Jurkat, Clone E6-1 (cell line): ENCODE measurements around the gene ST6GAL1.
"Not testable (repeated sequence)": the region's sequence is repeated elsewhere in the genome, so short reads cannot be mapped to it uniquely, and the experiment has no call there.

Experiments used
- DNase-seq: peaks from one replicate; pipeline ENCODE4 v3.0.0-alpha.2; 2011; ENCODE audit warnings: low read depth, low spot score
- H3K4me3 ChIP-seq: 2 replicates; pipeline ENCODE4 v1.5.1; 2011; ENCODE audit warnings: mild to moderate bottlenecking, low read length, control low read depth, moderate library complexity

The ST6GAL1 gene

DNA sequence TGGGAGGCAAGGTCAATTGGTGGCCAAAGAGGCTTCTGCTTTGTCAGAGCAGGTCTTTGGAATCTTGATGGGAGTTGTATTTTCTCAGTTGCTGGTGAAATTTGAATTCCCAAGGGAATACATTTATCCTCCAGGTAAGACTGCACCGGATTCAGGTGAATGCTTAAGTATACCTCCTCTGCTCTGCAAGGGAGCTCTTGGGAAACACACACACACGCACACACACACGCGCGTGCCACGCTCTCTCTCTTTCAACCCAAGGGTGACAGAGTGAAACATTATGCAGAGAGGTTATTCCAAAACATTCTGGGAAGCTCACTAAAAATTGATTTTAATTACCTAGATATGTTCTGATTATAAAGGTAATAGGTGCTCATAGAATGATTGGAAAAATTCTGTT is 33.7 kb downstream of the ST6GAL1 start:
- no peak overlapping the region for H3K4me3 ChIP-seq
- DNase-seq = no peak

DNA sequence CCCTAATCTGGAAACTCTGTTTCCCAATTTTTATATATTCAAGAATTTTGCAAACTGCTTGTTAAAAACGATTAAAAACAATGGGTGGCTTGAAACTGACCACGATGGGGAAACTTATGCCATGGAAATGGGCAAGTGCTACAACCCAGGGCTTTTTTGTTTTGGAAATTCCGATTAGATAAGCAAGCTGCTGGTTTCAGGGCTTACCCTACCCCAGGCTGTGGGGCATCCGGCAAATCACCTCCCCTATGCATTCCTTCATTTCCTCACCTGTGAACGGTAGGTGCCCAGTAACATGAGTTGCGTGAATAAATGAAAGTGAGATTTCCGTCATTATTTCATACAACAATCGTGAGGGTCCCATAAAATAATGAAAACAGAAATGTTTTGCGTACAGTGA is 34.3 kb downstream of the ST6GAL1 start:
- H3K4me3 ChIP-seq = no peak overlapping the region
- no peak for DNase-seq

DNA sequence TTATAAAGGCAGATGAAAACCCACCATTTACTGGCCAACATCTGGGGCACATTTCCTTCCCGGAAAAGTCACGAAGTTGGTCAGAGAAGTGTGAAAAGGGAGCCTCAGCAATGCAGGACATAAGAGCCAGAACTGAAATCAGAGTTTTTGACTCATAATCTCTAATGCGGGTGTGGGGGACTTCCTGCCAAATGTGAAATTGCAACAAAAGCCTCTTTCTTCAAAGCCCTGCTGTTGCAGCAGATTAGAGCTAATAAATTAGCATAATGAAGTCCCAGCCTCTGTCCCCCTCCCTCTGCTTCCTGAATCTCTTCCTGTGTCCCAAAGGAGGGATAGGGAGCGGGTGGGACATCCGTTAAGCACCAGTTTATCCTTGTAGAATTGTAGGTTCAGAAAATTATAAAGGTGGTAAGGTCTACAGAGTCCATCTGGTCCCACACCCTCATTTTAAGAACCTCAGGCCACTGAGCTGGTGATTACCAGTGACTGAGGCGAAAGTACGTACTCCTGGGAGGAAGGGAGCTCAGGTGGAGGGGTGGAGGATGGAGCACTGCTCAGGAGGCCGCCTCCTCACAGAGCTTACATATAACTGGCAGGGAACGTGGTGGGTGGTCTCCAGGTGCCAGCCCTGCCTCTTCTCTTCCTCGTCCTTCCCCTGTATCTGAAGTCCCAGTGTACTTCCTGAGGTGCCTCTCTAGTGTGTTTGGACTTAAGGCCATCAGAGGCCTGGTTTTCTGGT is 35.0 kb downstream of the ST6GAL1 start:
- DNase-seq = no peak
- H3K4me3 ChIP-seq = no peak overlapping the region

DNA sequence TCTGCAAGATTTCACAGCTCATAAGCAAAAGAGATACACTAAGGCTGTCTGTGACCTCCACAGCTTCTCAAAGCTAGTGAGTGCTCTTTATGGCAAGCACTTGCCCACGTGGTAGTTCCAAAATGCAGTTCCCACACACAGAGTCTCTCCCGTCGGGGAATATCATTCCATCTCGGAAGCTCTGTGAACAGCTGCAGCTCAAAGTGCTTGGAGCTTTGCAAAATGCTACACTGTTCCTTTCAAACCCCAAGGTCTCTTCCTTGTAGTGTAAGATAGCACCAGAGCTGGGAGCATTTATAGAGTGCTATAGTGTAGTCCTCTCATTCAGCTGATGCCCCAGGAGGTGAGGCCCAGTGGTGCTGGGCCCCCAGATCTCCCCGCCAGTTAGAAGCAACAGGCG is 36.1 kb downstream of the ST6GAL1 start:
- DNase-seq = no peak
- H3K4me3 ChIP-seq = no peak overlapping the region

DNA sequence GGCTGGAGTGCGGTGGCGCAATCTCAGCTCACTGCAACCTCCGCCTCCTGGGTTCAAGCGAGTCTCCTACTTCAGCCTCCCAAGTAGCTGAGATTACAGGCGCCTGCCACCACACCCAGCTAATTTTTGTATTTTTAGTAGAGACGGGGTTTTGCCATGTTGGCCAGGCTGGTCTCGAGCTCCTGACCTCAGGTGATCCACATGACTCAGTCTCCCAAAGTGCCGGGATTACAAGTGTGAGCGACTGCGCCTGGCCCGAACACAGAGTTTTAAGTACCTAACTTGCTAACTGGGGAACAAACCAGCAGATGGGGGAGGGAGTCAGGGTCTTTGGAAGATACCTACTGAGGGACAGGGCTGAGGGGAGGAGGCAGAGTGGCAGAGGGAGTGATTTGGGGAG is 36.9 kb downstream of the ST6GAL1 start:
- H3K4me3 ChIP-seq, DNase-seq: not testable (repeated sequence)

DNA sequence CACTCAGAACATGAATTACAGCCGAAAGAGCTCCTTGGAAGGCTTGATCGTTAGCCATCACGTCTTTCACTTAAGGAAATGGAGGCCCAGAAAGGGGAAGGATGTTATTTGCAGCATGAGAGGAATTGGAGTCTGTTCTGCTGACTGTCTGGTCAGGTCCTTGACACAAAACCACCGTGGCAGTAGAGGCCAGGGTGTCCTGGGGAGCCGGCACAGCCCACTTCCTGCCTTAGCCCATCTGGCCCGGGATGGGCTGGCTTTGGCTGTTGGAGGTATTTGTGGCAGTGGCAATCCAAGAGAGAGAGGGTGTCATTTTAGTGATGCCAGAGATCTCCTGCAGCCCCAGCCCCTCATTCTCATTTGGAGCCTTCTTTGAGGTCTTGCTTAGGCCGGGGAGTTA is 37.4 kb downstream of the ST6GAL1 start:
- DNase-seq = no peak
- H3K4me3 ChIP-seq = no peak overlapping the region

DNA sequence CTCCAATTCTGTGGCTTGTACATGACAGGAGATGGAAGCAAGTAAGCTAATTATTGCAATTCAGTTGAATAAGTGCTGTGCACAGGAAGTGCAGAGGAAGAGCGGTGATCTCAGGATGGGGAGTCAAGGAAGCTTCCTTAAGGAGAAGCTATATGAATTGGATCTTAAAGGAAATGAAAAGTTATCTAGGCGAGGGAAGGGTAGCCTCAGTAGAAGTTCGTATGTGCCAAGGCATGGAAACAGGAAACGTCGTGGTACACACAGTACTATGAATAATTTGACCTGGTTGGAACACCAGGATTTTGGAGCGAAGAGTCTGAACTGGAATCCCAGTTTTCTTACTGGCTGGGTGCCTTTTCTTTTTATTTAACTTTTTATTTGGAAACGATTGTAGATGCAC is 39.3 kb downstream of the ST6GAL1 start:
- no peak for DNase-seq
- no peak overlapping the region for H3K4me3 ChIP-seq

DNA sequence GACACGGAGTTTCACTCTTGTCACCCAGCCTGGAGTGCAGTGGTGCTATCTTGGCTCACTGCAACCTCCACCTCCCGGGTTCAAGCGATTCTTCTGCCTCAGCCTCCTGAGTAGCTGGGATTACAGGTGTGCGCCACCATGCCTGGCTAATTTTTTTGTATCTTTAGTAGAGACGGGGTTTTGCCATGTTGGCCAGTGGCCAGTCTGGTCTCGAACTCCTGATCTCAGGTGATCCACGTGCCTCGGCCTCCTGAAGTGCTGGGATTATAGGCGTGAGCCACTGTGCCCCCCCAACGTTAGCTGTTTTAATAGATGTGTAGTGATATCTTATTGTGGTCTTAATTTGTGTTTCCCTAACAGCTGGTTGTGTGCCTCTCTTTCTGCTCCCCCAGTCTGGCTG is 40.8 kb downstream of the ST6GAL1 start:
- H3K4me3 ChIP-seq, DNase-seq: not testable (repeated sequence)

DNA sequence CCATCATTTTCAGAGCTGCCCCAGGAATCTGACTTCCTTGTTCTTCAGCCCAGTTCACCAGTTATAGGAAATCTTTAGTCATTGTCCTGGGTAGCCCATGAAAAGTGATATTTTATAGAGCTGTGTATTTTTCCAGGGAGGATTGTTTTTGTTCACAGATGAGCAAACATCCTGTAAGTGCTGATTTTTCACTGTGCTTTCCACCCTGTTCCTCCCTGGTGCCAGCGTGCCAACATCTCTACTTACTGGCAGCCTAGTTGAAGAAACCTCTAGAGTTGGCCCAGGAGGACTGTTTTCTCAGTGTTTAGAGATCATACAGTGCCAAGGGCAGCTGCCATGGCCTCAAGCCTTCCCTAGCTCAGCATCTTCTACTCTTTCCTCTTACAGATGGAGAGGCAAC is 41.3 kb downstream of the ST6GAL1 start:
- H3K4me3 ChIP-seq = no peak overlapping the region
- no peak for DNase-seq

DNA sequence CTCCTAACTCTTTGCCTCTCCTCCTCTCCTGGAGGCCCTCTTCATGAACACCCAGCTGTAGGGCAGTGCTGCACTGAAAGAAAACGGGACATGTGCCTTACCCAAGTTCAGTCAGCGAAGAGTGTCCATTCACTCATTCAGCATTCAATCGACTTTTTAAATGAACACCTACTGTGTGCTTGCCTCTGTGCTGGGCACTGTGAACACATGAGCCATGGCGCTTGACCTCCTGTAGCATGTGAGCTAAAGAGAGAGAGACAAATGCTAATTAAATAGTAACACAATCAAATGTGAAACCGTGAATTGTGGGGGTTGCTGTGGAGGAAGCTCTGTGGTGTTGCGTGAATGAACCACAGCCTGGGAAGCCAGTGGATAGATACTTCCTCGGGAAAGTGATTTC is 43.4 kb downstream of the ST6GAL1 start:
- DNase-seq = no peak
- H3K4me3 ChIP-seq = no peak overlapping the region

DNA sequence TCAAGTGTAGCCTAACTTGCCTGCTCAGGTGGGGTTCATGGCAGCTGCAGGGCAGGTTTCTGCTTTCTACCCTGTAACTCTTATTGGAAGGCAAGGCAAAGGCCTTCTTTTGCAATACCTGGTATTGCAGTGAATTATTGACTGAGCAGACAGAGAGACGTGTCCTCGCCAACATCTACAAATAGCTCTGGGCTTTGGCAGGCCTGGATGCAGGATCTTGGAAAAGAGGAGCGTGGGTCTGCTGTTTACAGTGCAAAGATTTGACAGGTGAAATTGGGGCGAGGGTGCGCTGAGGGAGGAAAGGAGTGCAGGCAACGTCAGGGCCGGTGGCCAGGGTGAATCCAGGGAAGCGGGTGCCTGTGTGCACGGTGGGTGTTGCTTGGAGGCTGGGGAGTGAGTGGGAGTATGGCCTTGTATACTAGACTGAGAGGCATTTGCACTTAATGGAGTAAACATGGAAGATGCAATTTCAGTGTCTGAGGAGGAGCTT is 44.5 kb downstream of the ST6GAL1 start:
- no peak overlapping the region for H3K4me3 ChIP-seq
- no peak for DNase-seq

DNA sequence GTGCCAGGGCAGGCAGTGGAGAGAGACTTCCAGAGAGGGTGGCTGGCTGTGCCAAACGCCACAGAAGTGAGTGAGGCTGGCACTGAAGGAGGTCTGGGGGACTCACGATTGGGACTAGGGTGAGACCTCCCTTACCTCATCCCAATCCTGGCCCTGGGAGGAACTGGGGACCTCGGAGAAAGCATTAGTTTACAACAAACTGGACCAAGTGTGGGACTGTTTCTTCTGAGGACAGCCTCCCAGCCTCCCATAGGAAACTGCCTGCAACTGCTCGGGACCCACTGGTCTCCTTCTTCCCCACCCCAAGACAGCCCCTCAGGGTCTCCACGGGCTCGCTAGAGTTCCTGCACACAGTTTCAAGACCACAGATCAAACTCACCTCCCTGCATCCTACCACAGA is 45.4 kb downstream of the ST6GAL1 start:
- no peak for DNase-seq
- H3K4me3 ChIP-seq = no peak overlapping the region

DNA sequence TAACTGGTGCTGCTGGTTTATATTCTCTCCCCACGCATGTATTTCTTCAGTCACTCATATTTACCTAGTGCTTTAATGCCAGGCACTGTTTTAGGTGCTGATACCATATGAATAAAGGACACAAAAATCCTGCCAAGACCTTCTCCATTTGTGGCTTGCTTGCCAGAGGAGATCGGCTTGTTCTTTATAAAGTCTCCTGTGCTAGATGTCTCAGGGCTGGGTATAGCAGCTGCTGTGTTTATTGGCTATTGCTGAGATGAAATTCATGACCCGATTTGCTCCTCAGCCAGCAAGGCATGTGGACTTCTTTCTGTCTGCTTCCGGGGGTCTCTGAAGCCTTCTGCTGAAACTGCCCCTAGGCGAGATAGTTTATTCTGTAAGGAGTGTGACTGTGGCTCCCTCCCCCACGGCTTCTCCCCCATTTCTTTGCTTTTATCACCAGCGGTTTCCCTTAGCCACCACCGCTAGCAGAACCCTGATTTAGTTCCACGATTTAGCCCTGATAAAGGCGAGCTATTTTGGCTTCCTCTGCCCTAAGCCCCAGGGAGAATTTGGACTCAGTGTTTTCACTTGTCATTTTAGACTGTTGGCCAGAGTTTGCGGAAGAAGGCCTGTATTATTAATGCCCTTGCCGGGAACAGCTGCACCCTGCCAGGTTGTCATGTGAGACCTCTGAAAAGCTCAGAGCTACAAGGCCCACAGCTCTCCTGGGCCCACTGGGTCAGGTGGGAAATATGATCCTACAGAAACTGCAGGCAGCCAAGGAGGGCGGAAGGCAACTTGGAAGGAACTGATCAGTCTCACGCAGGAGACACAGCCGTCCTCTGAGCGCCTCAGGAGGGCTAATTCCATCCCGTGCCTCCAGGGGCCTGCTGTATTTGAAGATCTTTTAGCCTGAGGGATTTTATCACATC is 46.8 kb downstream of the ST6GAL1 start:
- no peak overlapping the region for H3K4me3 ChIP-seq
- no peak for DNase-seq

DNA sequence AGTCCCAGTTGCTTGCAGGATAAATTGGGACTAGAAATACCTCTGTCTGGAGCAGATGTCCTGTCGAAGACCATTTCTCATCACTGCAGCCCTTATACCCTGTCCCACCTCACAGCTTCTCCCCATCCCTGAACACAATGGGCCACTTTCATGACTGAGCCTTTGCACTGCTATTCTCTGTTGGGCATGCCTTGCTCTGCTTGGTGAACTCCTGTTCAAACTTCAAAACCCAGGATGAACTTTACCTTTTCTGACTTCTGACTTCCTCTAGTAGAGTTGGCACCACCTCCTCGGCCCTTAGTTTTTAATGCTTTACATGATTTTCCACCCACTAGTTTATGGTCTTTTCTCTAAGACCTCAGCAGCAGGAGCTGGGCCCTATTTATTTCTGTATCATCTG is 48.4 kb downstream of the ST6GAL1 start:
- no peak overlapping the region for H3K4me3 ChIP-seq
- no peak for DNase-seq

DNA sequence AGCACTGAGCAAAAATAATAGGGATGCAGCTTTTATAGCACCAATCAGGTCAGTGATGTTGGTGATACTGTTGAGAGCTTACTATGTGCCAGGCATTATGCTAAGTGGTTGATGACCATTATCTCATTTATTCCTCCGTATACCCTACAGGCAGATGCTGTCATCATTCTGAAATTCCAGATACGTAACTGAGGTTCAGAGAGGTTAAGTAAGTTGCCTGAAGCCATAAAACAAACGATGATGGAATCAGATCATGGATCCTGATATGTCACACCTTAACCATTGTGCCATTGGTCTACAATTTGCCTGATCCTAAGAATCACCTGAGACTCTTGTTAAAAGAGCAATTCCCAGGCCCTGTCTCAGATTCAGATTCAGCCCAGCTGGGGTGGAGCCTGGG is 49.5 kb downstream of the ST6GAL1 start:
- DNase-seq = no peak
- H3K4me3 ChIP-seq = no peak overlapping the region

DNA sequence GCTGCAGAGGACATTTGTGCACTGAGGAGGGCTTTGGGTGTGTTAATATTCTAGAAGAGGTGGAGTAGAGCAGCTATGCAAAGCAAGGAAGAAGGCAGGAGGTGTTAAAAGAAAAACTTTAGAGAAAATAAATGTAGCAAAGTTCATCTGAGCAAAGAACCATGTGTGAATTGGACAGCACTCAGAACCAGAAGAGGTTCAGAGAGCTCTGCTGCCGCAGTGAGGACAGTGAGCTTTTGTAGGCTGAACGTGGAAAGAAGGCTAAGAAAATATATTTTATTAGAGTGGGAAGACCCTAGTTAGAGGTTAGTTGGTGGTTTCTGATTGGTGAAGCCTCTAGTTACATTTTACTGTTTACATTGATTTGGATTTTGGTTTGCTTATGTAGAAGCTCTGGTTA is 50.7 kb downstream of the ST6GAL1 start:
- H3K4me3 ChIP-seq = no peak overlapping the region
- no peak for DNase-seq

DNA sequence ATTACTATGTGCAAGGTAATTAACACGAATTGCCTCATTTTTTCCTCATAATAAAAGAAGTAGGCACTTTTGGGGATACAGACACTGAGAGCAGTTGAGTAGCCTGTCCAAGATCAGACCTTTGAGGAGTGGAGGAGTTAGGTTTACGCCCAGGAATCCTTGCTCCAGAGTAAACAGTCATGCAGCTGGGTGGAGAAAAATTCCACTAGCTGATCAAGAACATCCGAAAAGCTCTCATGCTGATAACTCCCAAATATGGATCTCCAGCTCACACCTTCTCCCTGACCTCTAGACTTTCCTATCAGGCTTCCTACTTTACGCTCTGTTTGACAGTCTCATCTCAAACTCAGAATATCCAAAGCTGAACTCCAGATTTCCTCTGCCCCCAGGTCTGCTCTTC is 53.3 kb downstream of the ST6GAL1 start:
- DNase-seq = no peak
- H3K4me3 ChIP-seq = no peak overlapping the region

DNA sequence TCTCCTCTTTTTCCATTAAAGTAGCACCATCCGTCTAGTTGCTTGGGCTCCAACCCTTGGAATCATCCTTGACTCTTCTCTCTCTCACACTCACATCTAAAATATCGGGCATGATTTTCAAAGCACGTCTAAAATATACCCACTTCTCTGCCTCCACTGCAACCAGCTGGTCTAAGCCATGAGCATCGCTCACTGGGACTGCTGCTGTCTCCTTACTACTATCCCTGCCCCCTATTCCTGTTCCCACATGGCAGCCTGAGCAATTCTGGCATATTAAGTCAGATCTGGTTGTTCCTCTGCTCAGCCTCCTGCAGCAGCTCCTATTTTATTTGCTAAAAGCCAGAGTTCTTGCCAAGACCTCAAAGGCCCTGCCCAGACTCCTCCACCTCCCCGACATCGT is 53.7 kb downstream of the ST6GAL1 start:
- no peak overlapping the region for H3K4me3 ChIP-seq

DNA sequence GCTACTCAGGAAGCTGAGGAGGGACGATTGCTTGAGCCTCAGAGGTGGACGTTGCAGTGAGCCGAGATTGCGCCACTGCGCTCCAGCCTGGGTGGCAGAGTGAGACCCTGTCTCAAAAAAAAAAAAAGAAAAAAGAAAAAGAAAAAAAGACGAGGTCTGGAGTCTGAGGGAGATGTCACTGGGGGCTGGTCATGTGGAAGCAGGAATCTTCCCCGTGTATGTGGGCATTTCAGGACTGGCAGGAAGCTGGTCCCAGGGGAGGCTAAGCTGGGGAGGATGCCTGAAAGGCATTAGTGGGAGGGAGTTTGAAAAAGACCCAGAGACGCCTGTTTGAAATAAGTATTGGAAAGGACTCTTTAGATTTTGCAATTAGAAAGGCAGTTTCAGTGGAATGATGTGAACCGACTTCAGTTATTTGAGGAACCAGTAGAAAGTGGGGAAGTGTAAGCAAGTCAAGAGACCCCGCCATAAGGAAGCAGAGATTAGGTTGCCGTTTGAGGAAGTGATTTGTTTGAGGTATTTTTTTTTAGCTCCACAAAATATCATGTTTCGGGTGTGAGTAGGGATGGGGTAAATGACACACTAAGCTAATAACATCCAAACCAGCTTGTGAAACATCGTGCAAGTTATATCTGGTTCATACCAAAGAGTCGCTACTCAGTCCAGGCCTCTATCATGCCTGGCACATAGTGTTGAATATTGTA is 55.5 kb downstream of the ST6GAL1 start:
- no peak for DNase-seq
- no peak overlapping the region for H3K4me3 ChIP-seq

More for the DNA sequence above, 53.7 kb downstream of the ST6GAL1 start:
- no peak for DNase-seq

DNA sequence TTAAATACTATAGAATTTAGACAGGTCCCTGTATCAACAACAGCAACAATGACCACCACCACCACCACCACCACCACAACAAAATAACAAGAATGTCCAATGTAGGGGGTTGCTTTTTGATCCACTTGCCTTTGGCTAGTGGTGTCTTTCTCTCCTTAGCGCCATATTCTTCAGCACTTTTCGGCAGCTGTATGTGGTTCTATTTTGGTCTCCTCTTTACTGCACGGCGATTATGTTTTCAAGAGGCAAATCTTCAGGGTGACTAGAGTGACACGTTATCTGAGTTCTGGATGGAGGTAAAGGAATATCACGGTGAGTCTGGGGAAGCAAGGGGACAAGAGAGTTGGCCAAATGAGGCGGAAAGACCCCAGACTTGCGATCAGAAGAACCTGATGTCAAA is 56.1 kb downstream of the ST6GAL1 start:
- no peak overlapping the region for H3K4me3 ChIP-seq
- no peak for DNase-seq
